ENCODE data around the gene IDI2. TPM values are rescaled to one million over a fixed set of nuclear protein-coding genes. Genes with fewer than 3 reads are reported as not detected.

Gene IDI2
- total and polyA plus RNA-seq, 2 of the 13 experiments (the other 11 are each of a cell fraction or from before 2014, with no cell fraction given): not detected

DNA sequence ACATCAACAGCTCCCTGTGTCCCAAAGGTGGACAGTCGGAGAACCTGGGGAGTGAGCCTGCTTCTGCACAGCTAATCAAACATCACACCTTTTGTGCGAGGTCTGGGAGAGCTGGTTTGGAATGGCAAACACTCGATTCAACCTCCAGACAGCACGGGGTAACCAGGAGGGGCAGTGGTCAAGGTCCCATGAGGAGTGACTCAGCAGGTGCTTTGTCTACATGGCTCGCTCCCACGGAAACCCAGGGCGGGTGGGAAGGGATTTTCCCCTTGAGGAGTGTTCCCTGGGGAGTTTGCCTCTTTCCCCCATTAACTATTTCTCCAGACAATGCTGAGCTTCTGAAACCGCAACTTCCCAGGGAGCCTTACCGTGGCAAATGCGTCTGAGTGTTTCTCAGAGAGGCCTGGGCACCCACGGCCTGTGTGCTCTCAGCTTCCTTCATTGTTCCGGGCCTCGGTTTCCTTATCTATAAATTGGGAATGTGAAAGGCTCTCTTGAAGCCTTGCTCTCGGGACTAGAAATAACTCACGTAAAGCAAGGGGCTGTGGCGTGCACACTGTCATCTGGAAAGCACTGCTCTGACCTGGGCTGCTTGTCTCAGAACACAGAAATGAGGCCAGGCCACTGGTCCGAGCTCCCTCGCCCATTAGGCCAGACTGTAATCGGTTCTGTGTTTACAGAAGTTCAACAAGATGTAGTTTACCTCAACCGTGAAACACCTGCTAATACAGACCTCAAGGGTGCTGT, 51.4 kb downstream of the IDI2 start (continued):
- TF ChIP-seq, protein P1, sequence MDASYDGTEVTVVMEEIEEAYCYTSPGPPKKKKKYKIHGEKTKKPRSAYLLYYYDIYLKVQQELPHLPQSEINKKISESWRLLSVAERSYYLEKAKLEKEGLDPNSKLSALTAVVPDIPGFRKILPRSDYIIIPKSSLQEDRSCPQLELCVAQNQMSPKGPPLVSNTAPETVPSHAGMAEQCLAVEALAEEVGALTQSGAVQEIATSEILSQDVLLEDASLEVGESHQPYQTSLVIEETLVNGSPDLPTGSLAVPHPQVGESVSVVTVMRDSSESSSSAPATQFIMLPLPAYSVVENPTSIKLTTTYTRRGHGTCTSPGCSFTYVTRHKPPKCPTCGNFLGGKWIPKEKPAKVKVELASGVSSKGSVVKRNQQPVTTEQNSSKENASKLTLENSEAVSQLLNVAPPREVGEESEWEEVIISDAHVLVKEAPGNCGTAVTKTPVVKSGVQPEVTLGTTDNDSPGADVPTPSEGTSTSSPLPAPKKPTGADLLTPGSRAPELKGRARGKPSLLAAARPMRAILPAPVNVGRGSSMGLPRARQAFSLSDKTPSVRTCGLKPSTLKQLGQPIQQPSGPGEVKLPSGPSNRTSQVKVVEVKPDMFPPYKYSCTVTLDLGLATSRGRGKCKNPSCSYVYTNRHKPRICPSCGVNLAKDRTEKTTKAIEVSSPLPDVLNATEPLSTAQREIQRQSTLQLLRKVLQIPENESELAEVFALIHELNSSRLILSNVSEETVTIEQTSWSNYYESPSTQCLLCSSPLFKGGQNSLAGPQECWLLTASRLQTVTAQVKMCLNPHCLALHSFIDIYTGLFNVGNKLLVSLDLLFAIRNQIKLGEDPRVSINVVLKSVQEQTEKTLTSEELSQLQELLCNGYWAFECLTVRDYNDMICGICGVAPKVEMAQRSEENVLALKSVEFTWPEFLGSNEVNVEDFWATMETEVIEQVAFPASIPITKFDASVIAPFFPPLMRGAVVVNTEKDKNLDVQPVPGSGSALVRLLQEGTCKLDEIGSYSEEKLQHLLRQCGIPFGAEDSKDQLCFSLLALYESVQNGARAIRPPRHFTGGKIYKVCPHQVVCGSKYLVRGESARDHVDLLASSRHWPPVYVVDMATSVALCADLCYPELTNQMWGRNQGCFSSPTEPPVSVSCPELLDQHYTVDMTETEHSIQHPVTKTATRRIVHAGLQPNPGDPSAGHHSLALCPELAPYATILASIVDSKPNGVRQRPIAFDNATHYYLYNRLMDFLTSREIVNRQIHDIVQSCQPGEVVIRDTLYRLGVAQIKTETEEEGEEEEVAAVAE (CRISPR knock-in tag; IDR thresholded peaks at IDR 0.05; ENCODE audit: borderline replicate concordance): peak; percentile 59; the same call in 1 of the 2 replicates
- TF ChIP-seq CENPX (CRISPR knock-in tag; IDR thresholded peaks at IDR 0.05) (no peak), ZNF446 (CRISPR knock-in tag; IDR thresholded peaks at IDR 0.05) (0 out of 2 replicates have a peak, but pooled peaks have one; percentile 30), SALL1 (CRISPR knock-in tag; IDR thresholded peaks at IDR 0.05) (peak; percentile 89), YEATS2 (CRISPR knock-in tag; IDR thresholded peaks at IDR 0.05; ENCODE audit: borderline replicate concordance) (peak; percentile 41; the same call in 1 of the 2 replicates), ZNF343 (CRISPR knock-in tag; IDR thresholded peaks at IDR 0.05) (no peak), ZFP1 (CRISPR knock-in tag; IDR thresholded peaks at IDR 0.05) (0 out of 2 replicates have a peak, but pooled peaks have one; percentile 17), ZNF354B (CRISPR knock-in tag; IDR thresholded peaks at IDR 0.05) (no peak), FOSL2 (CRISPR knock-in tag; IDR thresholded peaks at IDR 0.05) (peak; percentile 94), KAT7 (CRISPR knock-in tag; IDR thresholded peaks at IDR 0.05; ENCODE audit: borderline replicate concordance) (peak; percentile 43; the same call in 1 of the 2 replicates), SRSF1 (optimal IDR thresholded peaks at IDR 0.05; ENCODE audit: low read depth, low read length) (no peak), ZNF235 (CRISPR knock-in tag; IDR thresholded peaks at IDR 0.05; ENCODE audit: borderline replicate concordance) (no peak), STAT5B (CRISPR knock-in tag; IDR thresholded peaks at IDR 0.05) (no peak), ZMAT3 (CRISPR knock-in tag; conservative IDR thresholded peaks at IDR 0.05) (peak; percentile 54; the same call in 1 of the 2 replicates), ZNF605 (CRISPR knock-in tag; IDR thresholded peaks at IDR 0.05) (0 out of 2 replicates have a peak, but pooled peaks have one; percentile 56), FOXA1 (IDR thresholded peaks at IDR 0.05) (no peak), FOXA1 (CRISPR knock-in tag; IDR thresholded peaks at IDR 0.05) (peak; percentile 79)
- TF ChIP-seq, protein P2, sequence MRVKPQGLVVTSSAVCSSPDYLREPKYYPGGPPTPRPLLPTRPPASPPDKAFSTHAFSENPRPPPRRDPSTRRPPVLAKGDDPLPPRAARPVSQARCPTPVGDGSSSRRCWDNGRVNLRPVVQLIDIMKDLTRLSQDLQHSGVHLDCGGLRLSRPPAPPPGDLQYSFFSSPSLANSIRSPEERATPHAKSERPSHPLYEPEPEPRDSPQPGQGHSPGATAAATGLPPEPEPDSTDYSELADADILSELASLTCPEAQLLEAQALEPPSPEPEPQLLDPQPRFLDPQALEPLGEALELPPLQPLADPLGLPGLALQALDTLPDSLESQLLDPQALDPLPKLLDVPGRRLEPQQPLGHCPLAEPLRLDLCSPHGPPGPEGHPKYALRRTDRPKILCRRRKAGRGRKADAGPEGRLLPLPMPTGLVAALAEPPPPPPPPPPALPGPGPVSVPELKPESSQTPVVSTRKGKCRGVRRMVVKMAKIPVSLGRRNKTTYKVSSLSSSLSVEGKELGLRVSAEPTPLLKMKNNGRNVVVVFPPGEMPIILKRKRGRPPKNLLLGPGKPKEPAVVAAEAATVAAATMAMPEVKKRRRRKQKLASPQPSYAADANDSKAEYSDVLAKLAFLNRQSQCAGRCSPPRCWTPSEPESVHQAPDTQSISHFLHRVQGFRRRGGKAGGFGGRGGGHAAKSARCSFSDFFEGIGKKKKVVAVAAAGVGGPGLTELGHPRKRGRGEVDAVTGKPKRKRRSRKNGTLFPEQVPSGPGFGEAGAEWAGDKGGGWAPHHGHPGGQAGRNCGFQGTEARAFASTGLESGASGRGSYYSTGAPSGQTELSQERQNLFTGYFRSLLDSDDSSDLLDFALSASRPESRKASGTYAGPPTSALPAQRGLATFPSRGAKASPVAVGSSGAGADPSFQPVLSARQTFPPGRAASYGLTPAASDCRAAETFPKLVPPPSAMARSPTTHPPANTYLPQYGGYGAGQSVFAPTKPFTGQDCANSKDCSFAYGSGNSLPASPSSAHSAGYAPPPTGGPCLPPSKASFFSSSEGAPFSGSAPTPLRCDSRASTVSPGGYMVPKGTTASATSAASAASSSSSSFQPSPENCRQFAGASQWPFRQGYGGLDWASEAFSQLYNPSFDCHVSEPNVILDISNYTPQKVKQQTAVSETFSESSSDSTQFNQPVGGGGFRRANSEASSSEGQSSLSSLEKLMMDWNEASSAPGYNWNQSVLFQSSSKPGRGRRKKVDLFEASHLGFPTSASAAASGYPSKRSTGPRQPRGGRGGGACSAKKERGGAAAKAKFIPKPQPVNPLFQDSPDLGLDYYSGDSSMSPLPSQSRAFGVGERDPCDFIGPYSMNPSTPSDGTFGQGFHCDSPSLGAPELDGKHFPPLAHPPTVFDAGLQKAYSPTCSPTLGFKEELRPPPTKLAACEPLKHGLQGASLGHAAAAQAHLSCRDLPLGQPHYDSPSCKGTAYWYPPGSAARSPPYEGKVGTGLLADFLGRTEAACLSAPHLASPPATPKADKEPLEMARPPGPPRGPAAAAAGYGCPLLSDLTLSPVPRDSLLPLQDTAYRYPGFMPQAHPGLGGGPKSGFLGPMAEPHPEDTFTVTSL (CRISPR knock-in tag; IDR thresholded peaks at IDR 0.05; ENCODE audit: borderline replicate concordance): peak; percentile 62; the same call in 1 of the 2 replicates
- TF ChIP-seq, protein P3, sequence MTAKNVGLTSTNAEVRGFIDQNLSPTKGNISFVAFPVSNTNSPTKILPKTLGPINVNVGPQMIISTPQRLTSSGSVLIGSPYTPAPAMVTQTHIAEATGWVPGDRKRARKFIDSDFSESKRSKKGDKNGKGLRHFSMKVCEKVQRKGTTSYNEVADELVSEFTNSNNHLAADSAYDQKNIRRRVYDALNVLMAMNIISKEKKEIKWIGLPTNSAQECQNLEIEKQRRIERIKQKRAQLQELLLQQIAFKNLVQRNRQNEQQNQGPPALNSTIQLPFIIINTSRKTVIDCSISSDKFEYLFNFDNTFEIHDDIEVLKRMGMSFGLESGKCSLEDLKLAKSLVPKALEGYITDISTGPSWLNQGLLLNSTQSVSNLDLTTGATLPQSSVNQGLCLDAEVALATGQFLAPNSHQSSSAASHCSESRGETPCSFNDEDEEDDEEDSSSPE (CRISPR knock-in tag; IDR thresholded peaks at IDR 0.05): peak; percentile 44; the same call in 1 of the 2 replicates
